ENCODE results near the gene PPP1R9B.

The PPP1R9B gene

GRCh38 chr17:50171371-50172071, 21.0 kb upstream of the PPP1R9B start:
- no peak for DNase-seq

GRCh38 chr17:50170662-50171370, 20.3 kb upstream of the PPP1R9B start:
- DNase-seq: no peak

GRCh38 chr17:50169881-50170459, 19.5 kb upstream of the PPP1R9B start:
- no peak for DNase-seq

- DNase-seq: peak; percentile 77
These were observed 18.8 kb upstream of the PPP1R9B start for GRCh38 chr17:50169121-50169764.

GRCh38 chr17:50168319-50168718, 17.8 kb upstream of the PPP1R9B start:
- peak; percentile 25 for DNase-seq

- no peak for DNase-seq
These were observed 16.9 kb upstream of the PPP1R9B start for GRCh38 chr17:50167371-50167770.

- no peak for DNase-seq
These were observed 16.2 kb upstream of the PPP1R9B start for GRCh38 chr17:50166518-50167181.

GRCh38 chr17:50165867-50166517, 15.5 kb upstream of the PPP1R9B start, which contains the start of gene SGCA:
Gene SGCA, plus strand, starts transcription at chr17:50166005. Its CDS starts 36 bp downstream, at chr17:50166041.
- no peak for DNase-seq

- DNase-seq: no peak
These were observed 15.0 kb upstream of the PPP1R9B start for GRCh38 chr17:50165466-50165865.

- no peak for DNase-seq
These were observed 14.6 kb upstream of the PPP1R9B start for GRCh38 chr17:50165066-50165465.

GRCh38 chr17:50164697-50164988, 14.2 kb upstream of the PPP1R9B start:
- no peak for DNase-seq

- no peak for DNase-seq
These were observed 13.6 kb upstream of the PPP1R9B start for GRCh38 chr17:50163843-50164696.

GRCh38 chr17:50162466-50163254, 12.2 kb upstream of the PPP1R9B start:
- no peak for DNase-seq

- no peak for DNase-seq
These were observed 11.4 kb upstream of the PPP1R9B start for GRCh38 chr17:50161911-50162288.

GRCh38 chr17:50161023-50161910, 10.8 kb upstream of the PPP1R9B start:
- DNase-seq: peak; percentile 92

GRCh38 chr17:50157891-50158290, 7.4 kb upstream of the PPP1R9B start:
- DNase-seq: no peak

GRCh38 chr17:50155115-50155819, 4.8 kb upstream of the PPP1R9B start:
- DNase-seq: no peak

GRCh38 chr17:50154604-50155003, 4.1 kb upstream of the PPP1R9B start:
- no peak for DNase-seq
